Liver (tissue), 9 donors: ENCODE measurements around the gene MAG. TPM values are rescaled to one million over a fixed set of nuclear protein-coding genes. Genes with fewer than 3 reads are reported as not detected.

Experiments
- DNase-seq: peaks from one replicate; pipeline ENCODE4 v3.0.0-alpha.2; 2017; ENCODE audit warnings: low spot score
- H3K27ac ChIP-seq, 2 donors: one replicate each; pipeline ENCODE4 v1.7.0; 2013; ENCODE audit warnings: inconsistent platforms in 2 of 2, low read length in 2 of 2, control low read depth in 1 of 2, low read depth in 1 of 2, mild to moderate bottlenecking in 1 of 2
- H3K27me3 ChIP-seq, 4 donors: one replicate each; pipeline versions ENCODE4 v1.6.1 to v1.7.0; 2013; ENCODE audit warnings: low read length in 3 of 4, inconsistent platforms in 1 of 4, mild to moderate bottlenecking in 1 of 4, moderate library complexity in 1 of 4; ENCODE audit not compliant: control insufficient read depth in 4 of 4, insufficient read depth in 4 of 4
- H3K36me3 ChIP-seq, 4 donors: one replicate each; pipeline versions ENCODE4 v1.6.1 to v1.7.0; 2013; ENCODE audit warnings: low read length in 3 of 4, mild to moderate bottlenecking in 3 of 4, low read depth in 1 of 4, moderate library complexity in 1 of 4; ENCODE audit not compliant: control insufficient read depth in 4 of 4, insufficient read depth in 3 of 4
- H3K4me1 ChIP-seq, 4 donors: one replicate each; pipeline versions ENCODE4 v1.6.1 to v1.7.0; 2013; ENCODE audit warnings: low read length in 3 of 4, mild to moderate bottlenecking in 3 of 4, moderate library complexity in 1 of 4; ENCODE audit not compliant: control insufficient read depth in 4 of 4, insufficient read depth in 4 of 4
- H3K4me3 ChIP-seq, 3 donors: one replicate each; pipeline versions ENCODE4 v1.6.1 to v1.7.0; 2013; ENCODE audit warnings: low read length in 3 of 3, control low read depth in 1 of 3, low read depth in 1 of 3, mild to moderate bottlenecking in 1 of 3
- H3K9ac ChIP-seq, 2 donors: one replicate each; pipeline ENCODE4 v1.7.0; 2013; ENCODE audit warnings: low read length in 2 of 2, mild to moderate bottlenecking in 2 of 2, moderate library complexity in 2 of 2, control low read depth in 1 of 2, low read depth in 1 of 2
- H3K9me3 ChIP-seq, 4 donors: one replicate each; pipeline versions ENCODE4 v1.6.1 to v1.7.0; 2013; ENCODE audit warnings: low read length in 3 of 4; ENCODE audit not compliant: control insufficient read depth in 4 of 4
- CTCF ChIP-seq: fragments of 150-350 bp; IDR thresholded peaks from 2 replicates; pipeline ENCODE4 v1.5.1; 2017; ENCODE audit warnings: improper control_type of control experiment, low read depth, low read length; ENCODE audit not compliant: missing input control
- EGR1 ChIP-seq, 2 donors: IDR thresholded peaks; 2 replicates each; pipeline ENCODE4 v1.6.1; 2016 to 2018; ENCODE audit warnings: antibody characterized with exemption in 2 of 2, low read depth in 2 of 2
- FOXA1 ChIP-seq: IDR thresholded peaks from 2 replicates; pipeline ENCODE4 v1.6.1; 2016; ENCODE audit warnings: antibody characterized with exemption
- FOXA2 ChIP-seq: IDR thresholded peaks from 2 replicates; pipeline ENCODE4 v1.6.1; 2016; ENCODE audit warnings: antibody characterized with exemption
- GABPA ChIP-seq, 2 donors: IDR thresholded peaks in 1 of 2; conservative IDR thresholded peaks in 1 of 2; 2 replicates each; pipeline ENCODE4 v1.6.1; 2016; ENCODE audit warnings: antibody characterized with exemption in 2 of 2, mild to moderate bottlenecking in 1 of 2, moderate library complexity in 1 of 2
- HNF4A ChIP-seq, 2 donors: conservative IDR thresholded peaks; 2 replicates each; pipeline ENCODE4 v1.6.1; 2016; ENCODE audit warnings: antibody characterized with exemption in 2 of 2, mild to moderate bottlenecking in 2 of 2
- HNF4G ChIP-seq: IDR thresholded peaks from 2 replicates; pipeline ENCODE4 v1.6.1; 2016; ENCODE audit warnings: antibody characterized with exemption
- JUND ChIP-seq, 2 donors: IDR thresholded peaks; 2 replicates each; pipeline ENCODE4 v1.6.1; 2016; ENCODE audit warnings: antibody characterized with exemption in 2 of 2
- MAX ChIP-seq: IDR thresholded peaks from 2 replicates; pipeline ENCODE4 v1.6.1; 2016; ENCODE audit warnings: antibody characterized with exemption
- NR2F2 ChIP-seq: IDR thresholded peaks from 2 replicates; pipeline ENCODE4 v1.6.1; 2016; ENCODE audit warnings: antibody characterized with exemption
- RAD21 ChIP-seq, 2 donors: IDR thresholded peaks; 2 replicates each; pipeline ENCODE4 v1.6.1; 2016; ENCODE audit warnings: antibody characterized with exemption in 2 of 2, mild to moderate bottlenecking in 2 of 2
- RXRA ChIP-seq, 2 donors: IDR thresholded peaks; 2 replicates each; pipeline ENCODE4 v1.6.1; 2017 to 2018; ENCODE audit warnings: antibody characterized with exemption in 2 of 2, mild to moderate bottlenecking in 1 of 2
- SP1 ChIP-seq: IDR thresholded peaks from 2 replicates; pipeline ENCODE4 v1.6.1; 2018; ENCODE audit warnings: antibody characterized with exemption, mild to moderate bottlenecking
- TAF1 ChIP-seq: conservative IDR thresholded peaks from 2 replicates; pipeline ENCODE4 v1.6.1; 2016; ENCODE audit warnings: antibody characterized with exemption, mild to moderate bottlenecking
- YY1 ChIP-seq: IDR thresholded peaks from 2 replicates; pipeline ENCODE4 v1.6.1; 2016; ENCODE audit warnings: antibody characterized with exemption, mild to moderate bottlenecking
- ZBTB33 ChIP-seq: IDR thresholded peaks from 2 replicates; pipeline ENCODE4 v1.6.1; 2016; ENCODE audit warnings: antibody characterized with exemption
- WGBS: extraction: QIAGEN DNeasy Blood & Tissue Kit; methylation state at CpG from one replicate; pipeline ENCODE4 v1.1.7; 2013; 5-methylcytosine and 5-hydroxymethylcytosine counted together
- polyA plus RNA-seq, 2 donors: library from polyadenylated mRNA; stranded (reverse) in 1 of 2; unstranded in 1 of 2; fragments of 200-250 nt in 1 of 2; fragments of >200 nt in 1 of 2; fragmentation: Nextera tagmentation in 1 of 2; extraction: Ambion mirVana in 1 of 2; gene quantifications; one replicate each; pipeline versions ENCODE4 v1.2.1 to v1.2.3, GENCODE V29; 2013 to 2015
- total RNA-seq, 2 donors: library from RNA; depleted of rRNA; stranded (reverse); fragments of >200 nt; gene quantifications; one replicate each; pipeline ENCODE4 v1.2.3, GENCODE V29; 2014
- TF ChIP-seq, protein P1 (sequence below): IDR thresholded peaks from 2 replicates; pipeline ENCODE4 v1.6.1; 2016; ENCODE audit warnings: antibody characterized with exemption, mild to moderate bottlenecking
- TF ChIP-seq, protein P2 (sequence below): IDR thresholded peaks from 2 replicates; pipeline ENCODE4 v1.6.1; 2016; ENCODE audit warnings: antibody characterized with exemption
- donor health status: healthy.
- donor health status: healthy.
- donor health status: healthy.
- donor health status: healthy.
- donor health status: healthy.

MAG gene
- total and polyA plus RNA-seq, 4 donors = 0.29 to 3.9 (median 0.33) TPM; not detected in 1

DNA sequence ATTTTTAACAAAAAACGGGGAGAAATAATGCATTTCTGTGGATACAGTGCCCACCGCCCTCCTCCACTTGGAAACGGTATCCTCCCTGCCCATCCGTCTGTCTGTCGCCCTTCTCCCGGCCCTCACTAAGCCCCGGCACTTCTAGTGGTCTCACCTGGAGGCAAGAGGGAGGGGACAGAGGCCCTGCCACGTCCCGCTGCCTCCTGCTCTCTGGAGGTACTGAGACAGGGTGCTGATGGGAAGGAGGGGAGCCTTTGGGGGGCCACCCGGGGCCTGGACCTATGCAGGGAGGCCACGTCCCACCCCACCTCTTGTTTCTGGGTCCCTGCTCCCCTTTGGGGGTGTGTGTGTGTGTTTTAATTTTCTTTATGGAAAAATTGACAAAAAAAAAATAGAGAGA lies 12.6 kb upstream of the MAG start:
- 87% methylated on average over 11 of the region's 11 CpGs for WGBS
- no peak for DNase-seq
- H3K36me3 ChIP-seq = peaks cover 0 to 13% (median 10%) of the 10 kb centered on the region in 4 donors

More for the DNA sequence above, 12.6 kb upstream of the MAG start:
- peak overlapping the region; percentile 81 to 95 for H3K27ac ChIP-seq
- peak overlapping the region in 1 of 2 donors; percentile 14 for H3K9ac ChIP-seq
- no peak overlapping the region for H3K4me3 ChIP-seq
- peaks cover 22 to 40% (median 34%) of the 10 kb centered on the region in 4 donors for H3K4me1 ChIP-seq
- TF ChIP-seq TAF1 (no peak), CTCF (no peak), EGR1 (IDR thresholded peaks at IDR 0.05; ENCODE audit: low read depth in 2 of 2) (no peak), RXRA (IDR thresholded peaks at IDR 0.05) (no peak), FOXA1 (no peak), FOXA2 (no peak), SP1 (no peak), RAD21 (IDR thresholded peaks at IDR 0.05) (no peak), YY1 (no peak), ZBTB33 (no peak), HNF4A (conservative IDR thresholded peaks at IDR 0.05) (no peak), HNF4G (no peak), MAX (no peak), NR2F2 (no peak), JUND (IDR thresholded peaks at IDR 0.05) (no peak), GABPA (IDR thresholded peaks at IDR 0.05 in 1 of 2, conservative IDR thresholded peaks at IDR 0.05 in 1 of 2) (no peak)
- TF ChIP-seq, protein P1, sequence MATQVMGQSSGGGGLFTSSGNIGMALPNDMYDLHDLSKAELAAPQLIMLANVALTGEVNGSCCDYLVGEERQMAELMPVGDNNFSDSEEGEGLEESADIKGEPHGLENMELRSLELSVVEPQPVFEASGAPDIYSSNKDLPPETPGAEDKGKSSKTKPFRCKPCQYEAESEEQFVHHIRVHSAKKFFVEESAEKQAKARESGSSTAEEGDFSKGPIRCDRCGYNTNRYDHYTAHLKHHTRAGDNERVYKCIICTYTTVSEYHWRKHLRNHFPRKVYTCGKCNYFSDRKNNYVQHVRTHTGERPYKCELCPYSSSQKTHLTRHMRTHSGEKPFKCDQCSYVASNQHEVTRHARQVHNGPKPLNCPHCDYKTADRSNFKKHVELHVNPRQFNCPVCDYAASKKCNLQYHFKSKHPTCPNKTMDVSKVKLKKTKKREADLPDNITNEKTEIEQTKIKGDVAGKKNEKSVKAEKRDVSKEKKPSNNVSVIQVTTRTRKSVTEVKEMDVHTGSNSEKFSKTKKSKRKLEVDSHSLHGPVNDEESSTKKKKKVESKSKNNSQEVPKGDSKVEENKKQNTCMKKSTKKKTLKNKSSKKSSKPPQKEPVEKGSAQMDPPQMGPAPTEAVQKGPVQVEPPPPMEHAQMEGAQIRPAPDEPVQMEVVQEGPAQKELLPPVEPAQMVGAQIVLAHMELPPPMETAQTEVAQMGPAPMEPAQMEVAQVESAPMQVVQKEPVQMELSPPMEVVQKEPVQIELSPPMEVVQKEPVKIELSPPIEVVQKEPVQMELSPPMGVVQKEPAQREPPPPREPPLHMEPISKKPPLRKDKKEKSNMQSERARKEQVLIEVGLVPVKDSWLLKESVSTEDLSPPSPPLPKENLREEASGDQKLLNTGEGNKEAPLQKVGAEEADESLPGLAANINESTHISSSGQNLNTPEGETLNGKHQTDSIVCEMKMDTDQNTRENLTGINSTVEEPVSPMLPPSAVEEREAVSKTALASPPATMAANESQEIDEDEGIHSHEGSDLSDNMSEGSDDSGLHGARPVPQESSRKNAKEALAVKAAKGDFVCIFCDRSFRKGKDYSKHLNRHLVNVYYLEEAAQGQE = no peak
- TF ChIP-seq, protein P2, sequence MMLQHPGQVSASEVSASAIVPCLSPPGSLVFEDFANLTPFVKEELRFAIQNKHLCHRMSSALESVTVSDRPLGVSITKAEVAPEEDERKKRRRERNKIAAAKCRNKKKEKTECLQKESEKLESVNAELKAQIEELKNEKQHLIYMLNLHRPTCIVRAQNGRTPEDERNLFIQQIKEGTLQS = no peak
- no peaks in the 10 kb centered on the region for H3K27me3 ChIP-seq
- no peaks in the 10 kb centered on the region for H3K9me3 ChIP-seq
